ENCODE data around the gene BCL11A.
A peak's percentile ranks its signal among the peaks of the same experiment; 100 is the strongest.

The BCL11A gene

DNA sequence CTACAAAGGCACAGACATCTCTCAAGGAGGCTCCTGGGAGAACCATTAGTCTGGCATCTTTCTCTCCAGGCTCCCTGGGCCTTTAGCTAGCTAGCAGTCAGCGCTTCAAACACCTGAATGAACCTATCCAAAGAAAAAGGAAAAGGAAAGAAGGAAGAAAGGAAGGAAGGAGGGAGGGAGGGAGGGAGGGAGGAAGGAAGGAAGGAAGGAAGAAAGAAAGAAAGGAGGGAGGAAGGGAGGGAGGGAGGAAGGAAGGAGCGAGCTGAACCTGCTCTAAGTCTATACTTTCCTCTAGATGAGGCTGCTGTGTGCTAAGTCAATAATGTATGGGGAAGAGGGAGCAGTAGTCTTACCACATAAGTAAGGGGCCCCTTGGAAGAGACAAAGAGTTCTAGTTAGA, 5.1 kb upstream of the BCL11A start:
- DNase-seq: peak; percentile 43

DNA sequence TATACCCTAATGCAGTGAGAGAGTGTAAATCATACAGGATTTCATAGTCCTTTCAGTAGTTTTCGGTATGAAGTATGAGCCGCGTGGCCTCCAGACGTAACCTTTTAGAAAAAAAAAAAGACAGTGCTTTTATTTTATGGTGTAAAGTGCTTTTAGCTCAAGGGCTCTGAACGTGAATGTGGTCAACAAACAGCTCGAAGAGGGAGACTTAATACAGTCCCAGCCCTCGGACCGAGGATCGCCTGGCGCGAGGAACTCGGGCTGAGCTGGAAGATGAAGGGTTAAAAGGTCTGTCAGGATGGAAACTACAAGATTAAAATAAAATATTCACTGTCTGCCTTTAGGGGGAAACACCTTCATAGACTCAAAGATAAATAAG, 4.0 kb upstream of the BCL11A start:
- DNase-seq: no peak

DNA sequence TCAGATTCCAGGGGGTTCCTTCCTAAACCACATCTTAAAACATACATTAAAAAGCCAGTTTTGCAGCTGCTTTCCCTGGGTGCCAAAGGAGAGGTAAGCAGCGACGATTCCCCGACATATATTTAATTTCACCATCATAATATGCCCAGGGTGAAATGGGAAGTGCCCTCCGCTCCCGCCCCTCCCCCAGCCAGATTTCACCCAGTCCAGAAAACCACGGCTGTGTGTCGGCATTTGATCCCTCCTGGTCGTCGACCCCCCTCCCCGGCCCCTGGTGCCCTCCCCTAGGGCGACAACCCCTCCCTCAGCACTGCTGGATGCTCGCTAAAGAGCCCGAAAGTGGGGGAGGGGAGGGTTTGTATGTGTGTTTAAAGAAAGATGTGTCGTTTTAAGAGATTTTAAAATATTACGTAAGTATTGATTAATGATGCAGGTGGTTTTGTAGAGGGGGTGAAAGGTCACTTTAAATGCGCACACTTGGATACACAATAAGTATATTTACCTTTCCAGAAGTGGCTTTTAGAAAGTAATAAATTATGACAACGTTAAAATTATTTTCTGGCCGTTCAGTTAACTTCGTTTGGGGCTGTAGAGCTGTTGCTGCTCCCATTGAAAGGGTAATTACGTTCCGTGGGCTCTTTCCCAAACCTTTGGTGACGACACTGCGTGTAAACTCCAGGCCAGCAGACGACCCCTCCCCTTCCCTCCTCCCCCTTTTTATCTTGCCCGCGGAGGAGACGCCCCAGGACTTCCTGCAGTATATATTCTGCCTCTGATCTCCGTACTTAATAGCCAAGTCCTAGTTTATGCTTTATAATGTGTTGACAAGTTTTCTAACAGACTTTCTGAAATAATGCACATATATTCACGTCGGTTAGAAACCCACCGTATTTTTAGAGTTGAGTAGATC, 3.4 kb upstream of the BCL11A start:
- DNase-seq: no peak

DNA sequence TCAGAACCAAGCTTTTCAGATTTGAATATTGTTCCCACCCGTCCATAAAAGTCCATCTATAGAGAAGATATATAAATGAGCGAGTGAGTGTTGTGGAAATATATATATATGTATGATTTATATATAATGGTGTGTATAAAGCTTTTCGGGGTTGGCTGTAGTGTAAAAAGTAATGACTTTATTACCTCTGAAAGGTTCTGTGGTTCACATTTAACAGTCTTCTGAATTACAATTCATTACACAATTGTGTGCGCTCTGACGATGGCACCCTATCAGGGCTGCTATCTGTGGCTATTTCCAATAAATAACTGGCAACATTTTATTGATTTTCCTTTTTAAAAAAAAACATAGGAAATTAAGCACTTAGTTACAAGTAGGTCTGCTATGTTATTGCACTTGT, 2.7 kb upstream of the BCL11A start:
- no peak for DNase-seq

DNA sequence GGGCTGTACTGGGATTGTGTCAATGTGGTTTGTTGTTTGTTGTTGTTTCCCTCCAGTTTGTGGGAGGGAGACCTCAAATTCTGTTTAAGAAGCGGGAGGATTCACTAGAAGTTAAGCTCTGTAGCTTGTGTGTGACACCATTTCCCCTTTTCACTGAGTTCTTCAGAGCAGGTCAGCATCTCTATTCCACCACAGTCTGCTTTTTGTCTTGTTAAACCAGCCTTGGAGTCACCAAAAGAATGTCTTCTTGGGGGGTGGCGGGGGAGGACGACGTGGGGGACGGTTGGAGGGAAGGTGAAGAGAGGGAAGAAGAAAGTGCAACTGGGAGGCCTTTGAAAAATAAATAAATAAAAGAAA, 2.3 kb upstream of the BCL11A start:
- no peak for DNase-seq

DNA sequence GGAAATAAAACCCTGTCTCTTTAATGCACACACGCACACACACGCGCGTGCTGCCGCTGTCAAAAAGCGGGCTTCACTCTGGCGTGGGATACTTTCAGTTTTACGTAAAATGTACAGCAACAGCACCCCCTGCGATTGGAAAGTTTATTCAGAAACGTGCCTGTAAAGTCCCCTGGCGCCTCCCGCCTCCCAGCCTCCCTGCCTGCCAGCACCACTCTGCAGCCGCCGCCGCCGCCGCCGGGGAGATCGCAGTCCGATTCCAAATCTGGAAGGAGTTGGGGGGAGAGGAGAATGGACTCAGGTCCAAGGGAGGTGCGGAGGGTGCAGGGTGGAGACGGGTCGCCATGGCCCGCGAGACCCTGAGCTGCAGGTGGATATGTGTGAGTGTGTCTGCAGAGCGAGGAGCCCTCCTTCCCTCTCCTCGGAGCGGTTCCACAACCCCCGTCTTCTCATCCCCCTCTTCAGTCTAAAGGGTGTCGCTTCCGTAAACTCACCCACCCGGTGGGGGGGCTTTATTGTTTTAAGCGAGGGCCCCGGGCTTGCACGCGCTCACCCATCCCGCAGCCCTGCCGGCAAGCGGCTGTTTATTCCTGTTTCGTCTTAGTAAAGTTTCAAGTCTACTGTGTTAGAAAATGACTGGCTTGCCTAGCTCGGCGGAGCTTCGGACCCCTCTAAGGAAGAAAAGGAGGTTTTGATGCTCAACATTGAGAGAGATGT, 1.8 kb upstream of the BCL11A start:
- no peak for DNase-seq

DNA sequence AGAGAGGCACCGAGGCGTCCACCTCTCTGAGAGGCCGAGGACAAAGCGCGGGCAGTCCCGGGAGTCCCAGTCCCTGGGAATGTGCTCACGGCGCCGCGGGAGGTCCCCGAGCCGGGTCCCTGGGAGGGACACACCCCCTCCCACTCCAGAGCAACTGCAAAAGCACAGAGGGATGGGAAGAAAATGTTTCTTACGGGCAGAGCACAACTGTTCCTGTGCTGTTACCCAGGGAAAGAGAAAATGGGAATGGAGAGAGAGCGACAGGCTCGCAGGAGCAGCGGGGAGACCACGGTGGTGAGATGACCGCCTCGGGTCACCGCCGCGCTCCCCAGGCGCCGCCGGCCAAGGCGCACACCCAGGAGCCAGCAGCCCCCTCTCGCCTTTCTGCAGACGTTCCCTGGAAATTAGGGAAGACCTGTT, 1.2 kb upstream of the BCL11A start:
- no peak for DNase-seq

DNA sequence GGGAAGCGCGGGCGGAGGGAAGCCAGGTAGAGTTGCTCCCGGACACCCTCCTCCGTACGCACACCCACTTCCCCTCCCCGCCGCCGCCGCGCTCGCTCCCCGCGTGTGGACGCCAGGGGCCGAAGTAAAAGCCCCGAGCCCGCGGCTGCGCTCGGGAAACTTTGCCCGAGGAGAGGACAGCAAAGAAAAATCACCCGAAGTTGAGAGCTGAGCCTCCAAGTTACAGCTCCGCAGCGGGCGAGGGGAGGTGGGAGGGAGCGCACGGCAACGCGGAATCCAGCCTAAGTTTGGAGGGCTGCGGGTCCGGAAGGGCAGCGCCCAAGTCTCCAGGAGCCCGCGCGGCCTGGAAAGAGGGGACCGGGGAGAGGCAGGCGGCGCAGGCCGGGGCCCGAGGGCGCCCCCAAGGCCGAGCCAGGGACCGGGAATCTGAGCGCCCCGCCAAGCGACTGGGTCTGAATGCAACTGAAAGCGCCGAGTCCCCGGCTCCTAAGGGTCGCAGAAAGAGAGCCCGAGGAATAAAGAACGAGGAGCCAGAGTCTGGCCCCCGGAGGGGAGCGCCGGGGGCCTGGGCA, 706 bp upstream of the BCL11A start:
- DNase-seq: no peak

DNA sequence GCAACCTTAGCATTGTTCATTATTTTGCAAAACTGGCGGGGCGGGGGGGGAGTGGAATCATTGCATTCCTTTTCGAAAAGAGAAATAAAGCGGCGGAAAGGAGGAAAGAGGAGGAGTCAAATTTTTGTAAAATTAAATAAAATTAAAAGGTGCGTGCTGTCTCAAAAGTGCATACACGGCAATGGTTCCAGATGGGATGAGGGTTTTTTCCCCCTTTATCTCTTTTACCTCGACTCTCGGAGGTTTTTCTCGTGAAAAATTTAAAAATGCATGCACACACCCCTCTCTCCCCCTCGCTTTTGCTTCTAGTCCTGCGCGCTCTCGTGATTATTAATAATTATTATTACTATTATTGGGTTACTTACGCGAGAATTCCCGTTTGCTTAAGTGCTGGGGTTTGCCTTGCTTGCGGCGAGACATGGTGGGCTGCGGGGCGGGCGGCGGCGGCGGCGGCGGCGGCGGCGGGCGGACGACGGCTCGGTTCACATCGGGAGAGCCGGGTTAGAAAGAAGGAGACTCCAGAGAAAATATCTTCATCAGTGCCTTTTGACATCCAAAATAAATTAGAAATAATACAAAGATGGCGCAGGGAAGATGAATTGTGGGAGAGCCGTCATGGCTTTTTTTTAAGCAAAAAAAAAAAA, 481 bp downstream of the BCL11A start:
- DNase-seq: no peak

DNA sequence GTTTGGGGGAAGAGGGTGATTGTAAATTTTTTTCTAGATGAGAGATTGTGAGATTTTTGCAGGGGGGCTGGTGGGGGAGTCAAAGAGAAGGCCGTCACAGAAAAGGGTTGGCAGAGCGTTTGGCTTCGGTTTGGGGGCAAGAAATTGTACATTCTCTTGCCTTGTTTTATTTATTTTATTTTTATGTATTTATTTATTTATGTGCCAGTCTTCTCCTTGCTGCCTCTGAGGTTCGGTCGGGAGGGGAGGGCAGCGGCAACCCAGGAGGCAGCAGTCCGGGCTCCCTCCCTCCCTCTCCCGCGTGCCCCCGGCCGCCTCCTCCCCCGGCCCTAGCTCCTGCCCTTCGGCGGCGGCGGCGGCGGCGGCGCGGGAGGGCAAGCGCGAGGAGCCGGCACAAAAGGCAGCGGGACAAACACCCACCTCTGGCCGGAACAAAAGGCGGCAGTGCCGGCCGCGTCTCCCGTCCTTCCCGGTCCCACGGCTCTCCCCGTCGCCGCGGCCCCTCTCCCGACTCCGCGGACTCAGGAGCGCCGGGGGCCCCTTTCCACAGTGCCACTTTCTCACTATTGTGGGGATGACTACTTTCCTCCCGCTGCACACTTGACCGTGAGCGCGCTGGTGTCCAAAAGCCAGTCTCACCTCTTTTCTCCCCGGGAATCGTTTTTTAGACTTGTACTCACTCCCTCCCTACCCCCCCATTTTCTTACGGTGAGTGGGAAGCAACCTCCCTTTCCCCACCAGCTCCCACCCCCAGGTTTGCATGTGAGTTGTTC, 1.2 kb downstream of the BCL11A start:
- no peak for DNase-seq

DNA sequence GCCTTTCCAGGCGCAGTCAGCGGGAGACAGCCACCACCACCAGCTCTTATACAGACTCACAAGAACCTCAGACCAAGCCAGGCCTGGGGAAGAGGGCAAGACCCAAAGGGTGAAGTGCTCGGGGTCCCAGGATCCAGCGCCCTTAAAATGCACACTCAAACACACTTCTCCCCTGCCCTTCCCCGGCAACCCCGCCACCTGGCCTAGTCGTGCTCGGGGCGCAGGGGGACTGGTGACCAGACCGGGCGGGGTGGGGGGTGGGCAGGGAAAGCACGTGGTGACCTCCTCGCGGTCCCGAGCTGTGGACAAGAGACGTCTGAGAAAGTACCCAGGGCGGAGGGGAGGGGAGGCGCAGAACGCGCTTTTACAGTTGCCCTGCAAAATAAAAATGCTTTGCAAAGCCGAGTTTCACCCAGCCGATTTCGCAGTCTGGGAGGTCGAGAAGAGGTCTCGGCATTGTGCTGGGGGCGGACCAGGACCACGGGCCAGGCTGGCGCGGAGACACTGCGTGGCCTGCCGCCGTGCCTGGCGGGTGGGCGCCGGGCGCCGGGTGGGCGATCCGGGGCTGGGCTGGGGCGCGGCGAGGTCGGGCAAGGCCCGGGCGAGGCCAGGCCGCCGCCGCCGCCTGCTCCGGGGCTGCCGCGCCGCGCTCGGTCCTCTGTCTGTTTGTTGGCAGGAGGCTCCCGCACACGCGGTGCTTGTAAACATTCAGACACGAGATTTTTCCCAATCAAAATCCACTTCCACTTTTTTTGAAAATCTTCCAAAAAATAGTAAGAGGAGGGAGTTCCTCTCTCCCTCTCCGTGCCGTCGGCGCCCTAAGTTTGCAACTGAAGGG, 2.0 kb downstream of the BCL11A start:
- DNase-seq: no peak

DNA sequence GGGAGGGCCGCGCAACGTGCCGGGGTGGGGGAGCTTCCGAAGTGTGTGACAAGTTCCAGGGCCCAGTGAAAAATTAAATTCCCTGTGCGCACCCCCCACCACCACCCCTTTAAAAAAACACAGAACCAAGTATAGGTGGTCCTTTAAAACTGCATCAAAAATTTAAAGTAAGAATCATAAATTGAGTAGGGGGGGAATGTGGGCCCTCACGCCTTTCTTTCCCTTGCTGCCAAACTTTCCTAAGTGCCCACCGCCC, 2.5 kb downstream of the BCL11A start:
- no peak for DNase-seq

DNA sequence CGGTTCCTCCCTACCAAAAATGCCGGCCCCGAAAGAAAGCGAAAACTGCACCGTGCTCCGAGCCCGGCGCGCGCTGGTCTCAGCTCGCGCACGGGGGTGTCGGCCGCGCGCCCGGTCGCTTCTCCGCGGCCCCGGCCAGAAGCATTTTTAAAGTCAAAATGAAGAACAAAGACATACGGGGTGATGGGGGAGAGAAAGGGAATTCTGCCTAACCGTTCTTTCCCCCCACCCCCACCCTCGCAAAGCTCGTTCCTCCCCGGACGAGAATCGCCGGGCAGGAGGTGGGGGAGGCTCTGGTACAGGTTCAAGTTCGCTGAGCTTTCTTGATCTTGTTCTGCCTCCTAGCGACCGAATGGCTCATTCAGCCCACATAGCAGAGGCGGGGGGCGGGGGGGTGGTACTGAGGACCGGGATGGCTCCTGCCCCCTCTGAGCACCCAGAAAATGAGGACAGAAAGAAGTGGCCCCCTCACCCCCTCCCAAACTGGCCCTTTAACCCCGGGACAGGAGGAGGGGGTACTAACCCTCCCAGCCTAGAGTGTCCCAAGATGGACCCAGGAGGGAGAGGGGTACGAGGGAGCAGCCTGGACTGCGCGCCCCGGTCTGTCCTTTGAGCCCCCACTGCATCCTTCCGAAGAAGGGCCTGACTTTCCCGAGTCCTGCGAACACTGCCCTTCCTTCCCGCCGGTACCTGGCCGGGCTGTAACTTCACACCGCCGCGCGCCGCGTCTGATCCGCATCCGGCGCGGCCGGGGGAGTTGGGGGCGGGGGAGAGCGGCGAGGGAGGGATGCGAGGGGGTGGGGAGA, 3.1 kb downstream of the BCL11A start:
- DNase-seq: peak; percentile 51

DNA sequence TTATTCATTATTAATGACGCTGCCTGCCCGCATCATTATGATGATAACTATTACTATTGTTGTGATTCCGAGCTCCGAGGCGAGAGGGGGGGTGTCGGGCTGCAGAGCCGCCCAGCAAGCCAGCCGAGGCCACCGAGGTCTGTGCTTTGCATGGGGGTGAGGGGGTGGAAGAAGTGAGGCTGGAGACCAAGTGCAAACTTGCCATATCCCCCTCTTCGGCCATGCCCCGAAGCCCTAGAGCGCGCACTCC, 3.6 kb downstream of the BCL11A start:
- DNase-seq: no peak

DNA sequence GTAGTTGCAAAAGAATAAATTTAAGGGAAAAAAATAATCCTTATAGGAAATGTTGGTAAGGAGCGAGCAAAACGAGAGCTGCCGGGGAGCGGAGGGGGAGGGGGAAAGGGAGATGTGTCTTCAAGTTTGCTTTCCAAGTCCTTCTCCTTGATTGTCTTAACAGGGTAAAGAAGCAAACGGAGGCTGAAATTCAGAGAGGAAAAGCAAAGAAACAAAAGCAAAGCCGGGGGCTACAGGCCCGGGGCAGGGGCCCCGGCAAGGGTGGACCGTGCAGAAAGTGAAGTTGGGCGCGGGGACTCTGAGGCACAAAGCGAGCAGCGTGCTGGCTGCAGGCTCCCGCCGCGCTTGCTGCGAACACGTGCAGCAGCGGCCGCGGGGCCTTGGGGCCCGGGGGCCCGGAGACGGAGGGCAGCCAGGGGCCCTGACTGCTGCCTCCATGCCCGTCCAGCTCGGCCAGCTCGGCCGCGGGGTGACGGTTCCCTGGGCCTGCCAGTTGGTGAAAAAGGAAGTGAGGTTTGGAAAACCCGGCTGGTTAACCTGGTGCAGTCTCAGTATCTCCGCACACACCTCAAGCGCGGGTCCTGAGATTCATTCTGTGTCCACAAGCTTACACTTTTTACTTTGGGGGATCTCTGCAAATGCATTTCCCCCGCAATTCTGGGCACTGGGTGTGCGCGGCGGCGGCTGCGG, 4.1 kb downstream of the BCL11A start:
- no peak for DNase-seq

DNA sequence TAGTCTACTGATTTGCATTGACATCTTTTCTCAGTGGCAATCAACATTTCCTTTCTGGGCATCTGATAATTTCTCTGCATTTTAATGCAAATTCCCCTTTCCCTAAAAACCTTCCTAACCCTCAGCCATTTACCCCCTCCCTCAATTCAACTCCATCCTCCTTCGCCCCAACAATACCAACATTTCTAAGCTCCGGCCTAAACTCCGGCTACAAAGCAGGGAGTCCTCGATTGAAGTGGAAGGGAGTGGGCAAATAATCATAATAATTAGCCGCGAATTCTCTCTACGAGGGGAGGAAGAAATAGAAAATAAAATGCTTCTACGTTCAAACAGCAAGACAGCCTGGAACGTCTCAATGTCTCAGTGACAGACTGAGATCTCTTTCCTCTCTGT, 4.6 kb downstream of the BCL11A start:
- DNase-seq: no peak

DNA sequence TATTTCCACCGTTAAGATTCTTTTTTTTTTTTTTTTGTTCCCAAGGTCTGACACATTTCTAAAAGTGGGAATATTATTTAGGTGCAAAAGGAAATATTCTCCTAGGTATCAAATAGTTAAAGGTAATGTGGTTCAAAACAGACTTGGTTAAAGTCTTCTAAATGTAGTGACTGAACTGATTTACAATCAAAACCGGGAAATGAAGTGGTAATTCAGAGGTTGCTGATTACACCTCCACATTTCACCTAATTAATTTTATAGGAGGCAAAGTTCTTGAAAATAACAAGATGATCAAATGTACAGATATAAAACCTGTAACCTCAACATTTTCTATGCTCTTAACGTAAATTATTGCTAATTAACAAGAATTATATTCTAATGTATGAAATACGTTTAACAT, 5.1 kb downstream of the BCL11A start:
- no peak for DNase-seq

DNA sequence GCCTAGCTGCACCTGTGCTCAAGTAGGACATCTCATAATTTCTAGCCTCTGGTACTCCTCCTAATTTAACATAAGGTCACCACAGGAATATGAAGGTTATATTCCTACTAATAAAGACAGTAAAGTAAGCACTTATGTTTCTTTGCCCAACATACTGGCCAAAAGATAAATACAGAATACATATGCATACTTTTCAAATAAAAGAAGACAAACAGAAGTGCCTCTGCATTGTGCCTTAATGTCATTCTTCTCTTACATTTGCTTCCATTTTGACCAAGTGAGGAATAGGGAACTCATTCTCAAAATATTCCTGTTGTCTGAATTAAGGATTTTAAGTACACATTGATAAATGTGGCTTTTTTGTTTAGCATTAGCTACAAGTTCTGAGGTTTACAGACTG, 5.6 kb downstream of the BCL11A start:
- no peak for DNase-seq

DNA sequence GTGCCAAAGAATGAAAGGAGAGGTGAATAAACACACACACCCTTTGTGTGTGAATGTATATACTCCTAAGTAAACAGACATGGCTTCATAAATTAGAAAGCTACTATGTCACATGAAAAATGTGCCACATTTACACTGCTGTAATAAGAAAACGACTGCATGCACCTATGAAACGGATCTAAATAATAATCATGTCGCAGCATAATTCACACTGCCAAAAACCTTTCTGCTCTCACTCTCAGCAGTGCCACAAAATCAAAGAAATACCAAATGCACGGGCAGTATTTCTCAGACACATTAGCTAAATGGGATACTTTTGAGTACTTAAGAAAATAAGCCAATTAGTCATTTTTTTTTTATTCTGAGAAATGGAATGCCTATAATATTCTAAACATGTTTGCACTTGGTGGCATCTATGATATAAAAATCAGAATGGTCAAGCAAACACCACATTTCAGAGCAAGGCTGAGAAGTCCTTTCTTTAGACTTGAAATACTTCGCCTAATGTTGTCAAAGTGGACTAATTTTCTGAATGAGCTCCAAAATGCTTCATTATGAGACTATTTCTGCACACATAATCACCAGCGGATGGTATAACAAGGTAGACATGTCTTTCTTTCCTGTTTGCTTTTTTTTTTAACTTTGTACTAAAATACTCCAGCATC, 6.6 kb downstream of the BCL11A start:
- no peak for DNase-seq

DNA sequence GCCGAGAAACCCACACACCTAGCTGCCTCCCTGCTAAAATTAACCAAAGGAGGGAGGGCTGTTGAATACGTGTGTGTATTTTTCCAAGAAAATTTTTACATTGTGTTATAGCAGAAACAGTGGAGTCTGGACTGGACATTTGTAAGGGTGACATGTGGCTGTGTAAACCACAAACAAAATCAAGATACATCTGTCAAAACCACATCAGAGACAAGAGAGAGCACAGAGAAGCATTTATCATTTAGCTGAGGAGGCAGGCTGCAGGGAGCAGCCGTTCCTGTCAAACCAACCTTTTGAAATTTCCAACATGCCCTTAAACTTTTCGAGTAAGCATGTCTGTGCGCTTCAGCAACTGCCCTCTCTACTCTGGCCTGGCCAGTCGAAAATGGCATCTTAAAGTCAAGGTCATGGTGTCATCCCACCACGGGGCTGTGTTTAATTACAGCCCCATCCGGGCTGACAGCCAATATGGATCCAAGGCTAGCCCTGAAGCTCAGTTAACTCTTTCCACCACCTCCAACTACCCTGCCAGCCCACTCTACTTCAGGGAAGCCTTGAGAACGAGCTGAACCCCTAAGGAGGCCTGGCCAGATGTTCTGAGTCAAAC, 8.4 kb downstream of the BCL11A start:
- DNase-seq: no peak
